ENCODE data around the gene MMS22L.

The MMS22L gene

DNA sequence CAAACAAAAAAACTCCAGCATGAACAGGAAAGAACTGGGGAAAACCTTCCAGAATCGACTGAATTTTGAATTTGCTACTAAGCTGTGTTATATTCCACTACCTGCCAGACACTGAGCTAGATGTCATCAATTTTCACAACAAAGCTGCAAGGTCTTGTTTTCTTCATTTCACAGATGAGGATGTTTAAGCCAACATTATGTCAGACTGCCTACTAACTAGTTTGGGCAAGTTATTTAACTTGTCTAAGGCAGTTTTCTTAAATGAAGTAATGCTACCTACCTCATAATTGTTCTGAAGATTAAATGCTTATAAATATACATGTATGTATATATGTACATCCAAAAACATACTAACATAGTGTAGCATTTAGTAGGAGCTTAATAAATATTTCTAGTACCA lies 144.4 kb downstream of the MMS22L start:
- DNase-seq (ENCODE audit: low read depth in 2 of 2): no peak

DNA sequence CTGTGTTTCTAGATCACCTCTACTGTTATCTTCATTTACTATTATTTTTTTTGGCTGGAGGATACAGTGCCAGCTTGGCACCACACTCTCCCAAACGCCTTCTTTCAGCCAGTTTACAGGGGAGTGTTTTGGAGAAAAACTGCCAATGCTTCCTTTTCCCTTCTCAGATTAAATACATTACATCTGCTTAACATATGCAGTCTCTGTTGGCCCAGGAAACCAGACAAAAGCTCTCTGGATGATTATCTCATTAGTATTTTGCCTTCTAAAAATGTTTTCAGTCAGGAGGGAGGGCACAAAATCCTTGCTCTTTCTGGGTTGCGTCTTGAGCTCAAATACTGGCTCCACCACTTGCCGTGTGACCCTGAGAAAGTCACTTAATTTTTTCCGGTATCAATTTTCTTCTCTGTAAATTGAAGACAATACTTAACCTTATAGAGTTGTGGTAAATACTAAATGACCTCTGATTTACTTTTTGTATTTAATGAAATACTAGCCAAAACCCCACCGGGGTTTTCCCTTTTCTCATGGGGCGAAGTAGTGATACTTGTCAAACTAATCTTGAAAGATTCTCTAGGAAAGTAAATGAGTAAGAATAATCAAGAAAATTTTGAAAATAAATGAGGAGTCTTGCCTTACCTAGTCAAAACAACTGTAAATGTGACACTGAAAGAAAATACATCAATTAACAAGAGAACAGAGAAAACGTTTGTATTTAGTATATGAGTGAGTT lies 146.2 kb downstream of the MMS22L start:
- DNase-seq (ENCODE audit: low read depth in 2 of 2): no peak

DNA sequence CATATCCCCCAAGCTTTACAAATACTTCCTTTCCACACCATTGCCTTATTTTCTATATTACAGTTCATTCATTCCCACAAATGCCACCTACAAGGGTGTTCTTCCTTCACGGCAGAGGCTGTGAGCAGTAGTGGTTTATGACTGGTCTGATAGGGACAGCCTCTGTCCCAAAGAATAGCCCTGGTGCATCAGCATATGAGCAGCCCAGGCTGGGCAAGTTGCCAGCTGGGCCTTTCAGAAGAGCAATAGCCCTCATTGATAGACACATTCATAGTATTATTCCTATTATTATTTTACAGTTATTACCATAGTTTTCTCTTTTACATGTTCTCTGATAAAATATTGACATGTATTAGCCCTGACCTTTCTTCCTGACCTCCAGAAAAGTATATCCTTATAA lies 149.9 kb downstream of the MMS22L start:
- DNase-seq (ENCODE audit: low read depth in 2 of 2): no peak

DNA sequence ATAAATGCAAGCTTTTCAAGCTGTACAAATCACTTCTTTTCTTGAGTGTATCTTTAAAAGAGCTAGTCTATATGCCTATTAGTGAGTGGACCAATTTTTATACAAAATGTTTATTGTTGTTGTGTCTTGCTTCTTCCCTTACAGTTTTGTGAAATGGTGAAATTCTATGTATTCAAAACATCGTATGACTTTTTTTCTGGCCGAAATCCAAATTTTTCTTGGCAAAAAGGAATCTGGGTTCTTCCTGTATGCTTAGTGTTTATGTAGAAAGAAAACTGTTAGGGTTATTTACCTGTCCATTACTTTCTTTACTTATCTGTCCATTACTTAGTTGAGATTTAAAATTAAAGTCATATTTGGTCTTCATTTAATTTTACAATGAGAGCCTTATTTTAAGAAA lies 153.9 kb downstream of the MMS22L start:
- DNase-seq (ENCODE audit: low read depth in 2 of 2): no peak

DNA sequence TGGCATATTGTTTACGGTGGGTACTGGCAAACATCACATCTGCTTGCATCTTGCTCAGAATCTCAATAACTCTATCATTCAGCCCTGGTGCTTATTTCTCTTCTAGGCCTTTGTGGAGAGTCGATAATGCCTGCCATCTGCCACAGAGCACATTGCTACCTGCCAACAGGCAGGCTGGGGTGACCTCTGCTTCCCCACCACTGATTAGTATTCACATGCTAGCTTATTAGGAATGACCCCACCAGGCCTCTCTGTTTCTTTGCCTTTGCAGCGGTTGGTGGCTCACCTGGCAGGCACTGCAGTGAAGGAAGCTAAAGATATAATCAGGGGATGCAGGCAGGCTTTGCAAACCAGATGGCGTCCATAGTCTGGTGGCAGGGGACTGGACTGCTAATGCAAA lies 154.5 kb downstream of the MMS22L start:
- DNase-seq (ENCODE audit: low read depth in 2 of 2): no peak

DNA sequence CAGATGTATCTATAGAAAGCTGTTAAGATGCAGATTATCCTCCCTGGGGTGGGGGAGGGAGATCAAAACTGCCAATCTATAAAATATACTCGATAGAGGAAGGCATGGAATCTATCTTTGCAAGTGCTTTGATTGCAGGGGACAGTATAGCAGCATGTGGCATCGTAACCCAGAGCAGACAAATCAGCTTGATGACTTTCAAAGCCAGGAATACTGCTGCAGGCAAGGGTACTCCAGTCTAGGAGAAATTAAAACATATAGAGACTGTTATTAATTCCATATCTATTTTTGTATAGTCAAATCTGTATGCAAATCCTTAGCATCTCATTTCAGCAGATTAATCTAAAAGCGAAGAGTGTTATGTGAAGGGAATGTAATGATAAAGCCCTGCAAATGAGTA lies 159.4 kb downstream of the MMS22L start:
- DNase-seq (ENCODE audit: low read depth in 2 of 2): no peak

DNA sequence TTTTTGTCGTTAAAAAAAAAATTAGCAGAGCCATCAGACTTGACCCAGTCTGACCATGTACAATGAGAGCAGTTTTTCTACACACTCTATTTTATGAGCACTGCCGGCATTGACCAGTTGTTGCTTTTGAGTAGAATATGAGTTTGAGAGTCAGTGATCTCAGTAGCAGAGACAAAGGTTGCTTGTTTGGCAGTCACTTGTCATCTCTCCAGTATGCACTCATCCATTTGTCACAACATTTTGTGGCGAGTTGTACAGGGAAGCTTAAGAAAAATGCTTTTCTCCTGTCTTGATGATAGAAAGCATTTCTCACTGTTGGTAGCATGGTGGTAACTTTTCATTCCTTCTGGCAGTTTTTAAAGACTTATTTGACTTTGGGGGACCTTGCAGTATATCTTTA lies 159.9 kb downstream of the MMS22L start:
- DNase-seq (ENCODE audit: low read depth in 2 of 2): no peak

DNA sequence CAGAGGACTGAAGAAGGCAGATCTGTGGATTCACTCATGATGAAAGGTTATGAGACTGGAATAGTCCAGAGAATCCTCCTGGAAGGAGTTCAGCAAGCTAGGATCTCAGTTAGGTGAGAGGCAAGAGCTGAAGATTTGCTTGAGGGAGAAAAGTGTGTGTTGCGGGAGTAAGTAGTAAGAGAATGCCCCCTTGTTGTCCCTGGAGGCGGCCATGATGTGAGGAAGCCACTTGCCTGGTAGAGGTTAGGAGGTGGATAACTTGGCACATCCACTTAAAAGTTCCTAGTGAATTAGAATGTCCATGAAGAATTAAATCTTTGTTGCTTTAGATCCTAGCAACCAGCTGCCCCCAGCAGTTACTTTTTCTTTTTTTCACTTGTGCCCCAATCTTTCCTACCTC lies 162.5 kb downstream of the MMS22L start:
- DNase-seq (ENCODE audit: low read depth in 2 of 2): no peak

DNA sequence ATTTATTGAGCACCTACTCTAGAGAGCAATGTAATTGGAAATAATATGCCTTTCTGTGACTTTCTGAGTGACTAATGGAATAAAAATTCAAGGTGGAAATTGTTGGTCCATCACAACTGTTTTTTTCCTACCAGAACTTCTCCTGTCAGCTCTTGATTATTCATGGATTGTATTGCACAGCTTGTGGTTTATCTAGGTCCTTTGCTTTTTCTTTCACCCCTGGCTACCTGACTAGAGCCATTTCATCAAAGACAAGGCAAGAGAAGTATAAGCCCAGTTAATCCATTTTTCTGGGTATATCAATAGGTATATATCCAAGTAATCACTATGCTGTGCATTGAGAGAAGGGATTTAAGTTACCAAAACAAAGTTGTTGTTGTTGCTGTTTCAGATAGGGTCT lies 168.4 kb downstream of the MMS22L start:
- no peak for DNase-seq (ENCODE audit: low read depth in 2 of 2)

DNA sequence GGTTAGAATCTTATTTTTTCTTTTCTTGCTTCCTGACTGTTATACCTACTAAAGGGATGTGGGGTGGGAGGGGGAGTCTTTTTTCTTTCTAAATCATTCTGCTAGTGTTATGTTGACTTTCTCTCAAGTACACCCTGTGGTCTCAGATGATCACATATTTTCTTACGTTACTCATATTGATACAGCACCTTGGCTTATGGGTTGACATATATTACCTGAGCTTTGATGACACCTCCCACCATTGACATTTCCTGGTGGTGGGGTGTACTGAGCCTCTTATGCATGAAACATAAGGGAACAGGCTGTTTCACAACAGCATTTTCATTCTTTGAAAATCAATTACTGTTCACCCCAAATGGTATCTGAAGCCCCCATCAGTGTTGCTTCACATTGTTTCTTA lies 169.8 kb downstream of the MMS22L start:
- DNase-seq (ENCODE audit: low read depth in 2 of 2): no peak

DNA sequence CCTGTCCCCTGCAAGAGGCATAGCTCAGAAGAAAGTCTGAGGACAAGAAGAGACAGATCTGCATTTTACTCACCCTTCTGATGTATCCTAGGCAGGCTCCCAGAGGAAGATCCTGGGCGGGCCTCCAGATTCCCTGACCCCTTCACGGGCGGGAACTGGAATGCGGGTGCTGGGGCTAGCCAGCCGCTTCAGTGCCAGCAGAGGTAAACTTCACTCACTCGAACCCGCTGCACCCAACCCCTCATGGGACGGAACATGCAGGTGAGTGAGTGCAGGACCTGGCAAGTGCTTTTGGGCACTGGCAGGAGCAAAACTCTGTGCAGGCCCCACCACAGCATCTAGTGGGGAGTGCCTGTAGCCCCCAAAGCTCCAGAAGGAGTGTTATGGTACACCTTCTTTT lies 171.8 kb downstream of the MMS22L start:
- no peak for DNase-seq (ENCODE audit: low read depth in 2 of 2)

DNA sequence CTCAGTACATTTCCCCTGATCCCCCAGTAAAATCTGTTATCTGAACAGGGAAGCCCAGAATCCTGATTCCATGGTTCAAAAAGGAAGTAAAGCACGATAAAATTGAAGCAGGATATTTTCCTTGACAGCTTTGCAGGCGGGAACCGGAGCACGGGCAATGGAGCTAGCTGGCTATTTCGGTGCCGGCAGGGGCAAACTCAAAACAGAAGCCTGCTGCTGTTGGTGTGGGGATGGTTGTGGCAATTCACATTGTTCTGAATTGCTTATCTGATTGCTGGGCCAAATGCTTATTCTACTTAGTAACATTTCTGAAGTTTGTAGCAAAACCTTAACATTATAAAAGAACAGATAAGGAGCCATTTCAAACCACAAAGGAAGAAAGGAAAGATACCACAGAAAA lies 172.4 kb downstream of the MMS22L start:
- no peak for DNase-seq (ENCODE audit: low read depth in 2 of 2)

DNA sequence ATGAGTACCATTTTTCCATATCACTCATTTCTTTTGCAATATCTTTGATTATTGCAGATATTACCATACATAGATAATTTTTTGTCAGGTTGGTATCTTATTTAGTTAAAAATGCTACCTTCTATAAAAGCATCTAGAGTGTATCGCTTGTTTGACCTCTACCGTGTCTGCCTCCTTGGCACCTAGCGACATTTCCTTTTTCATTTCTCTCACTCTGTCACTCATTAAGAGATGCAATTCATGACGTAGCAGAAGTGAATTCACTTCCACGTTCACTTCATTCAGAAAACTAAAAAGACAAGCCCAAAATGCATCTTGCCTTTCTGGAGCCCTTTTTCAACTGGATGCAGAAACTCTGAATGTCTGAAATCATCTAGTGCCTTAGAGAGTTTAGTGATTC lies 172.9 kb downstream of the MMS22L start:
- DNase-seq (ENCODE audit: low read depth in 2 of 2): no peak

DNA sequence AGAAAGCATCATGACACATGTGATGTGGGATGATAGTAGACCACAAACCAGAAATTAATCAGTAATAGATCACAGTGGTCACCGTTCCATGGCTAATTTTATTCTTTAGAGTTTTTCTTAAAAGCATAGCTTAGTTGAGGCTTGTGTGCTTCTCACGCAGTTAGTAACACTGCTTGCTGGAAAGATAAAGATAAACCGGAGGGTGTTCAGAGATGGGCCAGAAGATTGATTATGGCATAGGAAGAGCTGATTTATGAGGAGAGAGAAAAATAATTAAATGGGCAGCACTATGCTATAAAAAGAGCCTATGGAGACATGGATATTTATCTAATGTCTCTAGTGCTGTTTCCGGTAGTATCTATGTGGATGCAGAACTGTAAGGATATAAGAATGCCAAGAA lies 173.6 kb downstream of the MMS22L start:
- DNase-seq (ENCODE audit: low read depth in 2 of 2): no peak

DNA sequence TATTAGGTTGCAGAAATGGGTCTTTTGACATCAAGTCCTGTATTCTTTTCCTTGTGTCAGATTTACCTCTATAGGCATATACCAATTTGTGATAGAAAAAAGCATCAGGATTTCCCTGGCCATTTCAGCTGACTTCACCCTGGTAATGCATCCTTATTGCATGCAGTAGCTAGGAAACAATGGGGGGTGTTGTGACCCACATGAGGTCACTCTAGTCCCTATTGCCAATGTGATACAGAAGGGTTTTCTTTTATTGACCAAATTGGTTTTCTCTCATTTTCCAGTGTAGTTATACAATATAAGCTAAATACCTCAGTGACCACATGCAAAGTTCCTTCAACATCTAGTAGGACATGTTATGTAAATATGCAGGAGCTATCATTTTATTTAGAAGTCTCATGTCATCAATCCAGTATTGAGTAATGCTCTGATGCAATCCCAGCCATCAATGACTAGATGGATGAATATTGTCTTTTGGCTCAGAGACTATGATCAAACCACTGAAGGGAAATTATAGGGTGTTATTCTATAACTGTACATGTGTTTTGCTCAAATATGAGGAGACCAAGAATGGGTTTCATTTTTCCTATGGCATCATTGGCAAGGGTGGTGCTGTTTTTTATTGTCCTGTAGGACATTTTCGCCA lies 180.7 kb downstream of the MMS22L start:
- no peak for DNase-seq (ENCODE audit: low read depth in 2 of 2)

DNA sequence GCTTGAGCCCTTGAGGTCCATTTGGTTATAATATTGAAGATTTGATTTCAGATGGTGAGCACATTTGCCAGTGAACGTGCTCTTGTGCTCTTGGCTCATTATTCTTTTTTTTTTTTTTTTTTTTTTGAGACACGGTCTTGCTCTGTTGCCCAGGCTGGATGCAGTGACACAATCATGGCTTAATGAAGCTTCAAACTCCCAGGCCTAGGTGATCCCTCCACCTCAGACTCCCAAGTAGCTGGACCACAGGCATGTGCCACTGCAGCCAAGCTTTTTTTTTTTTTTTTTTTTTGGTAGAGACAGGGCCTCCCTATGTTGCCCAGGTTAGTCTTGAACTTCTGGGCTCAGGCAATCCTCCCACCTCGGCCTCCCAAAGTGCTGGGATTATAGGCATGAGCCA lies 182.3 kb downstream of the MMS22L start:
- no peak for DNase-seq (ENCODE audit: low read depth in 2 of 2)

DNA sequence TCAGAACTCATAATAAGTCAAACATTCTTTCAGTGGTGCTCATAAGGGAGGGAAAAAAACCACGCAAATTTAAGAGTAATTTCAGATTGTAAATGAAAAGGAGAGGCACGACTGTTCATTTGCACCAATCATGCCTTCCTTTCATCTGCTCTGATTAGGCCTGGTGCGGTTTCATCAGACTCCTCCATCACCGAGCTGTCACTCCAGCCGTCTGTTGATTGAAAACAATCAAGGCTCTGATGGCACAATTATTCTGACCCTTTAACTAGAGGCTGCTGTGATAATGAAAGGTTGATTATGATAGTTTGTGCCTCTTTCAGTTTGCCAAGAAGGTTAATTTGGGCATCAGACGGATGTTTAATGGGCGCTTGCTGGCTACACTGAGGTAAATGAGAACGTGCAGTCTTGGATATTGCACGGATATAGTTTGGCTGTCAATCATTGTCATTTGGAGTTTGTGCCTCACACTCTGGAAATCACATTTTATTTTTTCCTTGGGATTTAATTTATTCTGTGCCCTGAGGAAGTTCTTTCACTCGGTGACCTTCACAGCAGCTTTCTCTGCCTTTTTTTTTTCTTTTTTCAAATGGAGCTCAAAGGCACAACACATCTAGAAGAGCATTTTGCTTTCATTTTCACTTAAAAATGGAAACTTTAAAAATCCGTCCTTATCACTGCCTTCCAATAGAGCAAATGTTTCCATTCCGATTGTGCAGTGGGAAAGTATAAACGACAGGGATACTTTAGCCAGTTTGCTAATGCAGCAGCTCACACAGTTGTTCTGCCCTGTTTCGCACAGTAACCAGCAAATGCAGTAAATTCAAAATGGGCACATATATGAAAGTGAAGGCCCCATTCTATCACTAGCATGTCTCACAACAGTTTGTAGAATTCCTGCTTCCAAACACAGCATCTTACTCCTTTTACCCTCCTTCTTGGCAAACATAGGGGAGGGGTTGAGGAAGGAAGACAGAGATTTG lies 185.7 kb downstream of the MMS22L start:
- no peak for DNase-seq (ENCODE audit: low read depth in 2 of 2)

DNA sequence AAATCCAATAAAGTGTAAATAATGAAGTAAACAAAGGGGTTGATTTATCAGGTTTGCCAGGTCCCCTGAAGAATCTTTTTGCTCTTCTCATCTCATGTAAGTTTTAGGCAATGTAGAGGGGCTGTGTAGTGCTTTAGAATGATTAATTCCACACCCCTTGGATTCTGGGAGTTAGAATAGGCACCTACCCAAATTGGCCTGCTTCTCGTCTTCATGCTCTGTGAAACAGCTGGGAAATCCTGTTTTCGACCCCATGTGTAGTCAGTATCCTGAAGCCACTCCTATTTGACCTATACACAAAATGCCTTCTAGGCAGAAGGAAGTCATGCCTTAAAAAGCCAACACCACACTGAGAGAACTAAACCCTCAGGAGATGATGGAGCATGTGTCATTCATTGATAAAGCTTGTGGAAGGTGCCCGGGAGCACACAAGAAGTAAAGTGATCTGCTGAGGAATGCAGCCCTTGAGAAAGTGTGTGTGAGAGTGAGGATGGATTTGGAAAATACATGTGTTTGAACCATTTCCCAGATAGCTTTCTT lies 187.6 kb downstream of the MMS22L start:
- DNase-seq (ENCODE audit: low read depth in 2 of 2): no peak

DNA sequence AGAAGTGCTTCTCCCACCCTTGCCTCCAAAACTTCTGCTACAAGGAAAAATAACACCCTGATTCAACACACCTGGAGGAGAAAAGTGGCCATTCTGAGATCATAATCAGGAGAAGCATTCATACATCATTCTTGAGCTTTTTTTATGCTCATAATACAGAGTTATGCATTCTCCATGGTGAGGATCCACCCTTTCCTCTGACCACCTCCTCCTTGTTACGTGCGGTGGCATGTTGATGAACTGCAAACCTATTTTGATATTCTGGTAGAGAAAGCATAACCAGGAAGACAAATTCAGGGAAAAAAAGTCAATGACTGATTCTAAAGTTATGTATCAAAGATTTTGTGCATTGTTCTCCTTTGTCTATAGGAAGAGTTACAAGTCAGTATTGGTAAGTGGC lies 188.6 kb downstream of the MMS22L start:
- DNase-seq (ENCODE audit: low read depth in 2 of 2): no peak

DNA sequence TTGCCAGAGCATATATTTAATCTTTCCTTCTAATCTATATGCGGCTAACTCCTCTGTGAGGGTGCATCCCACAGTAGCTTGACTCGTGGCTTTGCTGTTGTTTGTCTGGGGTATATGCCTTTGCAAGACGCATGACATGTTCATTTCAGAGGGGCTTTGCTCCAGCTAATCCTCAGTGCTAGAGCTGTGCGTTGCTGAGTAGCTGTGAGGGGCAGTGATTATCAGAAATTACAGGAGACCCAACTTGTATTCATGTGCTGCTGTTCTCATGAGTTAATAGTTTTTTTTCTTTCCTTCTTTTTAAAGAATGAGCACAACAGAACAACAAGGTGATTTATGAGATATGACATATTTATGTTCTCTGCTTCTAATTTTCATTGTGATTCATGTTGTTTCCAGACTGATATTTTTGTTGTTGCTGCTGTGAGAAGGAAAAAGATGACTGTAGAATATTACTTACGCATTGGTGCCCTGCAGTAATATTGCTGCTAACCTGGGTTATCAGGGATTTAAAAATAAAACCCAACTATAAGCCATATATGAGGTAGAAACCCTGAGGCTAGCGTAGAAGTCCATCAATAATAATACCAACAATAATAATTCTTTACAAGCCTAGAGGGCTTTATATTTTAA lies 190.2 kb downstream of the MMS22L start:
- DNase-seq (ENCODE audit: low read depth in 2 of 2): no peak
